BE2C (cell line): ENCODE results near the gene WASHC4.

Experiments
- DNase-seq: peaks from one replicate; pipeline ENCODE4 v3.0.0-alpha.2; 2020
- H3K27me3 ChIP-seq: fragments of 250-450 bp; sonication (Bioruptor Pico); 2 replicates; pipeline ENCODE4 v1.5.1; 2020; ENCODE audit warnings: mild to moderate bottlenecking
- H3K36me3 ChIP-seq: fragments of 250-450 bp; sonication (Bioruptor Pico); 2 replicates; pipeline ENCODE4 v1.5.1; 2020; ENCODE audit warnings: mild to moderate bottlenecking
- H3K4me1 ChIP-seq: fragments of 250-450 bp; sonication (Bioruptor Pico); 2 replicates; pipeline ENCODE4 v1.5.1; 2020
- H3K4me3 ChIP-seq: 2 replicates; pipeline ENCODE4 v1.5.1; 2011; ENCODE audit warnings: low read depth, low read length
- H3K9me3 ChIP-seq: fragments of 250-450 bp; sonication (Bioruptor Pico); 2 replicates; pipeline ENCODE4 v1.5.1; 2020
- TF ChIP-seq, protein P1 (sequence below): IDR thresholded peaks from 2 replicates; pipeline ENCODE4 v1.5.1; 2012; ENCODE audit warnings: mild to moderate bottlenecking, low read depth, low read length

The WASHC4 gene

DNA sequence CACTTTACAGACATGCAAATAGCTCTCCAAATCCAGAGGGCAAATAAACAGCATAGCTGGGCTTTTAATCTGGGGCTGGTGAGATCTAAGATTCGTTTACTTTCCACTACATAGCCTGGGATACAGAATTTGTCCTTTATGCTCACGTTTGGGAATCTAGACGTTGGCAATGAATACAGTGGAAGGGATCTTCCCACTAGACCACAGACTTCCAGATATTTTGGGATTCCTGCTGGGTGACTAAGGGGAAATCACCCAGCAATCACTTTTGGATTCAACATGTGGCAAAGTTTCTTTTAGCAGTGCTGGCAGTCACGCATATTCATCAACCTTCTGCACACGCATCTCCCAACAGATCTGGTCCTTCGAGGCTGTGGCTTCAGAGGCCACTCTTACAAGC lies 104.9 kb downstream of the WASHC4 start:
- no peak for DNase-seq
- TF ChIP-seq, protein P1, sequence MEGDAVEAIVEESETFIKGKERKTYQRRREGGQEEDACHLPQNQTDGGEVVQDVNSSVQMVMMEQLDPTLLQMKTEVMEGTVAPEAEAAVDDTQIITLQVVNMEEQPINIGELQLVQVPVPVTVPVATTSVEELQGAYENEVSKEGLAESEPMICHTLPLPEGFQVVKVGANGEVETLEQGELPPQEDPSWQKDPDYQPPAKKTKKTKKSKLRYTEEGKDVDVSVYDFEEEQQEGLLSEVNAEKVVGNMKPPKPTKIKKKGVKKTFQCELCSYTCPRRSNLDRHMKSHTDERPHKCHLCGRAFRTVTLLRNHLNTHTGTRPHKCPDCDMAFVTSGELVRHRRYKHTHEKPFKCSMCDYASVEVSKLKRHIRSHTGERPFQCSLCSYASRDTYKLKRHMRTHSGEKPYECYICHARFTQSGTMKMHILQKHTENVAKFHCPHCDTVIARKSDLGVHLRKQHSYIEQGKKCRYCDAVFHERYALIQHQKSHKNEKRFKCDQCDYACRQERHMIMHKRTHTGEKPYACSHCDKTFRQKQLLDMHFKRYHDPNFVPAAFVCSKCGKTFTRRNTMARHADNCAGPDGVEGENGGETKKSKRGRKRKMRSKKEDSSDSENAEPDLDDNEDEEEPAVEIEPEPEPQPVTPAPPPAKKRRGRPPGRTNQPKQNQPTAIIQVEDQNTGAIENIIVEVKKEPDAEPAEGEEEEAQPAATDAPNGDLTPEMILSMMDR: no peak
- H3K4me3 ChIP-seq: no peak overlapping the region

DNA sequence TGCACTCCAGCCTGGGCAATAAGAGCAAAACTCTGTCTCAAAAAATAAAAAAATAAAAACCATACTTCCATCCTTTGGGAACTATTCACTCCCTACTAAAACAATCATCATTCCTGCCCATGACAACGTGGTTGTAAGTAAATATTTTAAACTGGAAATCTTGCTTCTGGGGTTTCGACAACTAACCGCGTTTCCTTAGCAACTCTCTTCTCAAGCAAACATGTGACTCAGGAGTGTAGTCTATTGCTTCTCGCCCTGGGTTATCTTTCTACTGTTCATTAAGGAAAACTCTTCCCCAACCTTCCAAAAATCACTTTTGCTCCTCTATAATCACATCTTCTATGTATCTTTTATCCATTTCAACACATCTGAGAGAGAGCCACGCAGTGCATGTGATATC lies 106.6 kb downstream of the WASHC4 start:
- no peaks in the 10 kb centered on the region; the same call in 1 of the 2 replicates for H3K4me1 ChIP-seq
- no peaks in the 10 kb centered on the region; the same call in 1 of the 2 replicates for H3K36me3 ChIP-seq
- no peak overlapping the region for H3K4me3 ChIP-seq
- TF ChIP-seq, protein P1: no peak
- H3K27me3 ChIP-seq: no peaks in the 10 kb centered on the region
- DNase-seq: no peak
- no peaks in the 10 kb centered on the region for H3K9me3 ChIP-seq

More for the DNA sequence above, 104.9 kb downstream of the WASHC4 start:
- H3K36me3 ChIP-seq: no peaks in the 10 kb centered on the region; the same call in 1 of the 2 replicates
- no peaks in the 10 kb centered on the region for H3K27me3 ChIP-seq
- H3K9me3 ChIP-seq: no peaks in the 10 kb centered on the region
- no peaks in the 10 kb centered on the region; the same call in 1 of the 2 replicates for H3K4me1 ChIP-seq

DNA sequence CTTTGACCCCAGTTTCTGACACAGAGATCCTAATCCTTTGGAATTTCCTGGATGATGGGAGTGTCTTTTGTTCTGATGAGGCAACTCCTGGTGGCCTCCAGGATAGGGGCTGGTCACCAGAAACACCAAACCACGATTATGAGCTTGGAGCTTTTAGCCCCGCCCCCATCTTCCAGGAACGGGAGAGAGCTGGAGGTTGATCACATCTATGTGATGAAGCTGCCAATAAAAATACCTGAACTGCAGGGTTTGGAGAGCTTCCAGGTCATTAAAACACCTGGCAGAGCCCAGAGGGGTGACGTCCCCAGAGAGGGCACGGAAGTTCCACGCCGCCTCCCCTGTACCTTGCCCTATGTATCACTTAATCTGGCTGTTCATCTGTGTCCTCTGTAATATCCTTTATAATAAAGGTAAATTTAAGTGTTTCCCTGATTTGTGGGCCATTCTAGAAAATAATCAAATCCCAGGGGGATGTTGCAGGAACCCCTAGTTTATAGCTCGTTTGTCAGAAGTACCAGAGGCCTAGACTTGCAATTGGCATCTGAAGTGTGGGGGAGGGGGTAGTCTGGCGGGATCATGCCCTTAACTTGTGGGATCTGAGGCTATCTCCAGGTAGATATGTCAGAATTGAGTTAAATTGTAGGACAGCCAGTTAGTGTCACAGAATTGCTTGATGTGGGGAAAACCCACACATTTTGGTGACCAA lies 107.3 kb downstream of the WASHC4 start:
- H3K36me3 ChIP-seq: no peaks in the 10 kb centered on the region; the same call in 1 of the 2 replicates
- TF ChIP-seq, protein P1: no peak
- no peaks in the 10 kb centered on the region for H3K27me3 ChIP-seq
- H3K9me3 ChIP-seq: no peaks in the 10 kb centered on the region
- no peaks in the 10 kb centered on the region; the same call in 1 of the 2 replicates for H3K4me1 ChIP-seq
- DNase-seq: no peak
- H3K4me3 ChIP-seq: no peak overlapping the region

DNA sequence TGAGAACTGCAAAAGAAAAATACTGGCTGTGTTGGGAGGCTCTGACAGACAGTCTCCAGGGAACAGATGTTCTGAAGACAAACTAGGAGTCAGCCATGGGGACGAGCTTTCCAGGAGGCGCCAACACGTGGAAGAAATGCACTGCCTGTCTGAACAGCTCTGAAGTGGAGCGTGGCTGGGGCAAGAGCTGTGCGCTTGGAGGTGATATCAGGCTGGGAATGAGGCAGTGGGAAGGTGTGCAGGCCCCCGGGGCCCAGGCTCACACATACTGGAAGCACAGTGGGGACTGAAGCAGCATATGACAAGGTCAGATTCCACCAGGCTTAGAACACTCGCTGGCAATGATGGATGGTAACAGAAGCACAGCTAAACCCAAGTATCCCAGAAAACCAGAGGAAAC lies 110.9 kb downstream of the WASHC4 start:
- H3K27me3 ChIP-seq: no peaks in the 10 kb centered on the region
- TF ChIP-seq, protein P1: no peak
- H3K9me3 ChIP-seq: no peaks in the 10 kb centered on the region
- DNase-seq: no peak
- no peak overlapping the region for H3K4me3 ChIP-seq
- no peaks in the 10 kb centered on the region; the same call in 1 of the 2 replicates for H3K36me3 ChIP-seq
- no peaks in the 10 kb centered on the region for H3K4me1 ChIP-seq
